CD1c-positive myeloid dendritic cell (primary cell): Measurements from ENCODE around the gene ADGRV1.

ENCODE experiments used
- DNase-seq: peaks from one replicate; pipeline ENCODE4 v3.0.0-alpha.2; 2016; ENCODE audit errors: extremely low spot score

Gene ADGRV1

DNA sequence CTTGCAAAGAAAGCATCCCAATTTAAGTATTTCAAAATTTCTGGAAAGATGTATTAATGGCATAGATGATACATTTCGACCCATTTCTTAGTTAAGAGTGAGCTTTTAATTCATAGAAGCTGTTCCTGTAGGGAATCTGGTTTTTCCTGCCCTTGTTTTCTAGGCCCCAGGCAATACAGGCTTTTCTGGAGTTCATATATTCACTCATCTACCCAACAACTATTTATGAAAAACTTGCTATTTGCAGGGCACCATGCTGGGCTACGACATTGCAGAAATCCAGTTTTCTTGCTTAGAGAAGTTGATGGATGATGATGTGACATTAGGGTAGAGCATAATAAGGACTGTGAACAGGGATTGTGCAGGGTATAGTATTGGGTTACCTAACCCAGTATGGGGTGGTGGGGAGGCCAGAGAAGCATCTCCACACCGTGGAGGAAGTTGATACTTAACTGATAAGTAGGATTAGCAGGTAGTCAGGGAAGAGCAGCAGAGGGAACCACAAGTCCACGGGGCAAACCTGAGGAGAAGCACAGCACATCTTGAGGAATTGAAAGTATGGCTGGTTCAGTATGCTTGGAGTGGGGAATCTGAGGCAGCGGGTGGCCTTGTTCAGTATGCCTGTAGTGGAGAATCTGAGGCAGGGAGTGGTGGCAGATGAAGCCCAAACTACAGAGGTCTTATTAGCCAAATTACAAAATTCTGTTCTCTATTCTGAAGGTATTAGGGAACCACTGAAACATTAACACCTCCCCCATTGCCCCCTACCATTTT, 577.1 kb downstream of the ADGRV1 start:
- no peak for DNase-seq

DNA sequence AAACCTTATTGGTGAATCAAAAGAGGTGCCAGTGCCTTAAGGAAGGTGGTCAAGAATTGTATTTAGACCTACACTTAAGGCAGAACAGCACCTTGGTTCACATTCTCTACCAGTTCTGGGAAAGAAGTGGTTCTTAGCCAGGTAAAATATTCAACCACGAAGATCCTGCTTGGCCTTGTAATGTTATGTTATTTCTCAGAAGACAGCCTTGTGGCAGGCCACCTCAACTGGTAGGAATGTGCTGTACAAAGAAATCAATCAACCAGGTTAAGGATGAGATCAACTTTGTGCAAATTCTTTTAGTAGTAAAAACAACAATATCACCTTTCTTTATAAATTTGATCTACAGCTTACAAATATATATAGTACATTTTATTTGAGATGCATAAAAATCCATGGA, 577.7 kb downstream of the ADGRV1 start:
- no peak for DNase-seq

DNA sequence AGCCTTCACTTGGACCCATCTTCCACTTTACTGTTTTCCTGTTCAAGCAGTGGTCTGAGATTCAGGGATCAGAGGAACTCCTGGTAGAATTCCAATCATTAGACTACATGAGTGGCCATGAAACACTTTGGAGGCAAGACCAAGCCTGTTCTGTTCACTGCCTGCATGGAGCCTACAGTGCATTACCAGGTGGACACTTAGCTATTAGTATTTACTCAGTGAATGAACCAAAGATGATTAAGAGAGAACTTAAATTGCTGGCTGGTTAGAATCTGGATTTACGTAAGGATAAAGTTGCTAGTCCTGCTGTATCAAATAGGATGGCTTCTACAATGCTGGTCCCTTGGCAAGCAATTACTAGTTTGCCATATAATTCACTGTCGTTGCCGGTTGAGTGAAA, 579.0 kb downstream of the ADGRV1 start:
- DNase-seq, result no peak

DNA sequence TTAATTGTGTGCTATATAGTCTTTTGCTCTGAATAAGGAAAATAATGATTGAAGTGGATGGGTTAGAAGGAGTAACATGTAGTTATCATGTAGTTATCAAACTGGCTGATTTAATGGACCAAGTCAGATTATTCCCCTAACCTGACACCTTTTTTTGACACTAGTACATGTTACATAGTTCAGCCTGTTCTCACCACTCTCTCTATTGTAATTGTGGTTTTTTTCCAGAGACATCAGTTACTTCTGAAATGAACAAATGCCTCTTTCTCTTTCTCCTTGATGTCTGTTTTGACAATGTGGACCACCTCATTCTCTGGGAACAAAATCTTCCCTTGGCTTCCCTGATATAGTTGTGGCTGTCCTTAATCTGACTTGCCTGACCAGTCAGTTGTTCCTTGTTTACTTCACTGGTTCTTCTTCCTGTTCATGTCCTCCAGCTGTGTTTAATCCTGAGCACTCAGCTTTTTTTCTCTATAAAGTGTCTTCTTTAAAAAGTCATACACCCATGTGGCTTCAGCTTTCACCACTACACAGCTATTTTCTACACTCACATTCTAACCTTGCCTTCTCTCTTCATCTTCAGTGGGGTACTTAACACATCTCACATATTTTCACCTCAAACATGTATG, 581.1 kb downstream of the ADGRV1 start:
- DNase-seq, result peak; percentile 20

DNA sequence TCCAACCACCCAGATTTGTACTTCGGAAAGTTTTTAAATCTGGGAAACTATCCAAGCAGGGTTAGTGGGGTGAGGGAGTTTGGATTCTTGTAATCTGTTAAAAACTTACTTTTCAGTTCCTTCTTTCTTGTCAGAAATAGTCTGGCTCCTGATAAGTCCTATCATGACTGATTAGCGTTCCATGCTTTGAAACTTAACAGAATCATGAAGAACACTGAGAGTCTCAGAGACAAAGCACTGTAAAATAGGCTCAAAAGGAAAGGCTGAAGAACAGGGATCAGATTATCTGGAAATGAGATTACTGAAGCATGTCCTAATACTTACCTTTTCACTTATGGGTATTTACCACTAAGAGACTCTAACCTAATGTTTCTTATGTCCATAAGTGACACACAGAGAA, 582.1 kb downstream of the ADGRV1 start:
- DNase-seq, result peak; percentile 12

DNA sequence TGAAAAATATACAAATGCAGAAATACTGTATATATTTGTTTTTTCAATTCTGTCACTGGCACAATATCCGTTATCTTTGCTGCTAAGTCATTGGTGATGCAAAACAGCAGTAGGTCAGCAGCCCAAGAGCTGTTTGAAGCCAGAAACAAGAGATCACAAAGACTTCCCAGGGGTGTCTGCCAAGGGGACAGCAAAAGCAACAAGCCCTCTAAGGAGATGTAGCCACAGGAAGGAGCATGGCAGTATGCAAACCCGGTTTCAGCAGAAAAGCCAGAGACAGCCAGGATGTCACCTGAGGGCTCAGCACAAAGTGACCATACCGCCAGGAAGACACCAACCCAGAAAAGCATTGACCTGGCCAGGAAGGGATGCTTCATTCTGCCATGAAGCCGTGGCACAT, 583.0 kb downstream of the ADGRV1 start:
- DNase-seq, result no peak

DNA sequence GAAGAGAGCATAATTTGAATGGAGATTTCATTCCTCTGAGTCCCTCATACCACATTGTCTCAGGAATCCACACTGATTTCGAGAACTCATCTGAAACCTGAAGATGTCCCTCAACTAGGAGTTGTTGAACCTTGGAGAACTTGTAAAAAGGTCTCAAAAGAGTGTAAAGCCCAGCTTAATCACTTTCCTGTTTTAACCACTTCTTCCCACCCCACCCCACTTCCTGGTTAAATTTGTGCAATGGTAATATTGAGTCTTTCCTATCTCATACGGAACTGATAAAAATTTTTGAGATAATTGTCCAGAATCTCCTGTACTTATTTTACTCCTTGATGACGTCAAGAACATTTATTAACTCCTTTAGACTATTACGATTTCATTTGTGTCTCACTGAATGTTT, 583.8 kb downstream of the ADGRV1 start:
- DNase-seq, result no peak

DNA sequence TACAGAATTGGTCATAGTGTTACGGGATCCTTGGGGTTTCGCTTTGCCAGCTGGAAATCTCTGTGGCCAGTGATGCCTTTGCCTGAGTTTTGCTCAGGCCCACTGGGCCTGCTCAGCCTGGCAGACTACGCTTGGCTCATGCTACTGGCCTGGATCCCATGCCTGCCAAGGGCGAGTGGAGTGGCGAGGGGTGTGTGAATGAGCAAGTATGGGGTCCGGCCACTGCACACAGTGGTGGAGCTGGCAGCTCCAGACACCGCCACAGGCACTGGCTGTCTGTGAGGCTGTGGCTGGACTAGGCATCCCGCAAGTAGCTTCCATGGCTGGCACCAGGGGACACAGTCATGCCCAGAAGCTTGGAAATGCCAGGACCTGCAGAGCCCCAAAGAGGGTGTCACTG, 584.2 kb downstream of the ADGRV1 start:
- DNase-seq, result no peak

DNA sequence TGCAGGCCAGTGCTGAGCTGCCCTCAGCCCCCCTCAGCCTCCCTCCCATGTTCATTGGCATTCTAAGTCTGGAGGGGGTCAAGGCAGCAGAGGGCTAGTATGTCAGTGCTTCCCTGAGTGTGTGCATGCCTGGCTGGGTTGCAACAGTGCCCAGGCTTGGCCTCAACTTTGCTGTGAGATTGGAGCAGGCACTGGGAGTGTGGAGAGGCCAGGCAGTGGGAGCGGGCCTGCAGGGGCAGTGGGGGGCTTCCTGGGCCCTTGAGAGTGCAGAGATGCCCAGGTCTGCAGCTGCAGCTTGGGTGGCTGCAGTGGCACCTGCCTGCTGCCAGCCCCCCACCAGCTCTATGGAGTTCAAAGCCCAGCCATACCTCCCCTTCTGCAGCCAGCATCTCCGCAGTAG, 585.2 kb downstream of the ADGRV1 start:
- DNase-seq, result no peak

DNA sequence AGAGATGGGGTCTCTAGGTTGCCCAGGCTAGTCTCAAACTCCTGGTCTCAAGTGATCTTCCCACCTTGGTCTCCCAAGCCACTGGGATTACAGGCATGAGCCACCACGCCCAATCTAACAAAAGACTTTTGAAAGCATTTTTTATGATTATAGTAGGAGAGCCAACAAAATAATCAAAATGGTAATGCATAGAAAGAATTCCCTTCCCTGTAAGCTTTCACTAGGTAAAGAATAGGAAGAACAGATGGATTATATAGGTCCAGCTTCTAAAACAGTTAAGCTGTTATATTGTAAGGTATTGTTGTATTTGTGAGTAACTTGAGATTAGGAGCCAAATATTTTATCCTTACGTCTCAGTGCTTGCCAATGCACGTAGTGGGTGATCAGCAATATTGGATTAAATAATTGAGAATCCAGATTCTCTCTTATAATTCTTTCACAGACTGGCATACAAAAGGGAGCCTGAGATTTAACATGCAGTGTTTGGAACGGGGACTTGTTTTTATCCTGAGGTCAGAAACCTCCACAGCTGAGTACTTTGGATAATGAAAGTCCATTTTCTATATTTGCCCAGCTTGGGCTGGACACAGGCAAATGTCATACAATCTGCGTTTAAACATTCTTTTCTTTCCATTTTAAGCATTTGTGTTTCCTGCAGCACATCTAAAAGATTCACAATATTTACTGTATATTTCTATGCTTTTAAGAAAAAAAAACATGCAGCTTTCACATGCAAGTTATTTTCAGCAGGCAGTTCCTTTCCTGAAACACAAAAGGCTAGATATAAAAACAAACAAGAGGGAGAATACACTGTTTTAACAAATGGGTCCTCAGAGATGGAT, 586.1 kb downstream of the ADGRV1 start:
- DNase-seq, result no peak

DNA sequence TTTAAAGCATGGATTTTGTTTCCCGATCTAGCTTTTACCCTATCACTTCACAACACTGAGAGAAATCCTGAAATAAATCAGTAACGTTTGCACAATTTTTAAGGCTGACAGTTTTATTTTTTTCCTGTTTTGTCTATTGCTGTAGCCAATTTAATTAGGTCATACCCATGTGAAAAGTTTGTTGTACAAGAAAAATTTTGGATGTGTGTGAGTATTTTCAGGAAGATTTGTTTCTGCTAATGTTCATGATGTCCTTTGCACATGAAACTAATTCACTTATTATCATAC, 586.7 kb downstream of the ADGRV1 start:
- no peak for DNase-seq

DNA sequence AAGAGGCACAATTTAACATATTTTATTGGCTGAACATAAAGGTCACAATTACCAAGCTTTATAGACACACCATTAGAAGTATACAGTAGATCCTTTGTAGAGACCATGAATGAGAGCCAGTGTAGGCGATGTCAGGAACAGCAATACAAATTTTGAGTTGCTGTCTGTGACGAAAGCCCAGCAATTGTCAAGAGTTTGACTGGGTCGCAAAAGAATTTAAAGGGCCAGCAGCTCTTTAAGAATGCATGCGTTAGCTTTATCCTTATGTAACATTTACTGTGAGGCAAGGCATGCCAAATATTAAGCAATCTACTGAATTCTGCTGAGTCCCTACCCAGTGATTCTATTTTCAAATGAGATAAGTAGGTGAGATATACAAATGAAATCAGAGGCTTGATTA, 587.6 kb downstream of the ADGRV1 start:
- DNase-seq, result peak; percentile 33

DNA sequence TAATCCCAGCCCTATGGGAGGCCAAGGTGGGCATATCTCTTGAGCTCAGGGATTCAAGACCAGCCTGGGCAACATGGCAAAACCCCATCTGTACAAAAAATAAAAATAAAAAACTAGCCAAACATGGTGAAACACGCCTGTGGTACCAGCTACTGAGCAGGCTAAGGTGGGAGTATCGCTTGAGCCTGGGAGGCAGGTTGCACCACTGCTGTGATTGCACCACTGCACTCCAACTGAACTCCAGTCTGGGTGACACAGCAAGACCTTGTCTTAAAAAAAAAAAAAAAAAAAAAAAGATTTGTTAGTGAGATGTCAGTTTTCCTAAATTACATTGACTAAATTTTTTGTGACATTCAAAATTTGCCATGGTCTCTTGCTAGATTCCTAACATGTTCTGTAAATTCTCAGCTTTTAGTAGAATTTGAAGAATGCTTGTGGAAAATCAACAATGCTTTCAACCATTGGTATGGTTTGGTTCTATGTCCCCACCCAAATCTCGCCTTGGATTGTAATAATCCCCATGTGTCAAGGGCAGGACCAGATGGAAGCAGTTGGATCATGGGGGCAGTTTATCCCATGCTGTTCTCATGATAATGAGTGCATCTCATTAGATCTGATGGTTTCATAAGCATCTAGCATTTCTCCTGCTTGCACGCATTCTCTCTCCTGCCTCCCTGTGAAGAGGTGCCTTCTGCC, 588.5 kb downstream of the ADGRV1 start:
- DNase-seq, result peak; percentile 19

DNA sequence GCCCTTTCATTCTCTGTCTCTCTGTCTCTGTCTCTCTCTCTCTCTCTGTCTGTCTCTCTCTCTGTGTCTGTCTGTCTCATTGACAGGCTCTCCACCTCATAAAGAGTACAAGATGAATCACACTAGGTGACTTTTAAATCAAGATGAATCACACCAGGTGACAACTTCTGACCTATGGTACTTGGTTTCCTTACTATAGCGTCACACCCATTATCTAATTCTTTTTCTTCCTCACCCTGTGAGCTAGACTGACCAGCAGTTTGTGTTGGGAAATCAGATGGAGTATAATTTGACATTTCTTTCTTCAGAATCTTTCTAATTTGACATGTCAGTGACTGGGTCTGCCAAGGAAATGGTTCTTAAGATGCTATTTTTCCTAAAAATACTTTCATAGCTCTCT, 591.6 kb downstream of the ADGRV1 start:
- DNase-seq, result no peak

DNA sequence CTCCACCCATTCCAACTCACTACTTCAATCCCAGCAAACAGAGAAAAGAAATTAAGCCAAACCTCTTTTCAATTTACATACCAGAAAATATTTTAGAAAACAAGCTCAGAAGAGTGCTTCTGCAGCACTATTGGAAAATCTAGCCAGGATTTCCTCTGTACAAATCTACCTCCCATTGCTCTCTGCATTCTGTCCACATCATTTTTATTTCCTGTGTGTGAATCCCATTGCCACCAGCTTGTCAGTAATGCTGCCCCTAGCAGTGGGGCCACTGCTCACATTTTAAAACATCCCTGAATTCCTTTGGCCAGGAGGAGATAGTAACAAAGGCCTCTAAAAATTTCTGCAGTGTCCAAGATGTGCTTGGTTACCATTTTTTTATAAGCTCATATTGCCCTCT, 592.0 kb downstream of the ADGRV1 start:
- DNase-seq, result no peak

DNA sequence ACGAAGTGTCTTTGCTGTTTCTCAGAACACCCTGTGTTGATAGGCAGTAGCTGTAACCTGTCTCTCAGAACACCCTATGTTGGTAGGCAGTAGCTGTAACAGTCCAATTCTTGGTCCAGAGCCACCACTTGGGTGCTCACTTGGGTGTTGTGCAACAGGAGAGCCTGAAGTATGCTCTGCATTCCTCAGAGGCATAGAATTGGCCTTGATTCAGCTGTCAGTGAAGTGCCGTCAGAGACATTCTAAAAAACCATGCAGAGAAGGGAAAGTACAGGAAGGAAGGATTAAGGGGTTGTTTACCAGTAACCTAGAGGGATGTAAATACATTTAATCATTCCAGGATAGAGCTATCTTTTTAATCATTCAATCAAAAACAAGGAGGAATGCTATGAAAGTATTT, 593.4 kb downstream of the ADGRV1 start:
- DNase-seq, result no peak

DNA sequence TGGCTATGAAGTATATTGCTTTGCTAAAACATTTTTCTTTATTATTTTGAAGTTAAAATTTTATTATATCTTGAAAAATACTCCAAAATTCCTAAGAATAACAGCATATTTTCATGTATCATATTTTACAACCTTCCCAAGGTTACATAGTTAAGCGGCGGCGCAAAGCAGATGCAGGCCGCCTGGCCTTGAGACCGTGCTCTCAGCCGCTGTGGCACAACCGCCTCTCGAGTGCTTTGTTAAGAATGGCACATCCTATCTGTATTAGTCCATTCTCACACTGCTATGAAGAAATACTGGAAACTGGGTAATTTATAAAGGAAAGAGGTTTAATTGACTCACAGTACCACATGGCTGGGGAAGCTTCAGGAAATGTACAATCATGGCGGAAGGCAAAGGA, 595.7 kb downstream of the ADGRV1 start:
- DNase-seq, result no peak

DNA sequence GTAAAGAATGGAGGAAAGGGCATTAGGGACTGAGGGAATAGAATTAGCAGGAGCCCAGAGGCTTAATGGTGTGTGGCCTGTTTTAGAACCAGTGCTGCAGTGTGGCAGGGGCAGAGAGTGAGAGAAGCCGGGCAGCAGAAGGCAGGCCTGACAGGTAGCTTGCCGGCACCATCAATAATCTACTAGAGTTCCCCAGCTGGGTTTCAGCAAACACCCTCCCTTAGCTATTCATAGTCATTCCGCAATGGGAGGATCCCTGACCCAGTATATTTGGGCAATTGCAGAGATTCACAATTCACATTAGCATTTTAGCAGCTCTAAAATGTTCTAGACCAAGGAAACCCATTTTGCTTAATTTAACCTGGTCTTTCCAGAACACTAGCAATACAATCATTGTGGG, 596.7 kb downstream of the ADGRV1 start:
- no peak for DNase-seq

DNA sequence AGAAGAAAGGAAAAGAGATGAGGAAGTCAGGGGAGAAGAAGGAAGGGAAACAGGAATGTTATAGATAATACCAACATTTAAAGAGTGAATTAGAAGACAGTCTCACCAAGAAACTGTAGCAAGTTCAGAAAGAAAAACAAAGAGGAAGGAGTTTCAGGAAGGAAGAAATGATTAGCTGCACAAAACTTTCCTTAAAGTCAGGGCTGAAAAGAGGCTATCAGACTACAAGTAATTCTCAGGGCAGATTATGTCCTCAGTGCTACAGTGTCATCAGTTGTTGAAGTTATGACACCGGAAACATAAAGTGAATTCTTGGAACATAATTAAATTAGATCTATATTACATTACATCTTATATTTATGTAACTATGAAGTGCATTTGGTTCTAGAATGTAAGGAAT, 597.6 kb downstream of the ADGRV1 start:
- DNase-seq, result peak; percentile 16

DNA sequence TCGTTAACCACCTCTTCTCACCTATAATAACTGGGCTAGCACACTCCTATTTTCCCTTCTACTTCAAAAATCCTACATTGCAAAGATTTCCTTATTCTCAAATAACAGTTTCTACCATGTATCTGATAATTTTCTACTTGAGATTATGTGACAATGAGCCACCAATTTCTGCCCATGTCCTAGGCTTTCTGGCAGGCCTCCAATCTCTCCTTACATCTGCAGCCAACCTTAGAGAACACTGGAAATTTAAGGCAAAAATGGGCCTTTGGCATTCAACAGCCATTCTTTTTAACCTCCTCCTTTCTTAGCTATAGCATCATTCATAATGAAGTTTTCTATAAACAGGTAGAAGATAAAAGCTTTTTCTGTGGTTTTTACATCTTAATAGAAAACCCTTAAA, 599.4 kb downstream of the ADGRV1 start:
- DNase-seq, result no peak

DNA sequence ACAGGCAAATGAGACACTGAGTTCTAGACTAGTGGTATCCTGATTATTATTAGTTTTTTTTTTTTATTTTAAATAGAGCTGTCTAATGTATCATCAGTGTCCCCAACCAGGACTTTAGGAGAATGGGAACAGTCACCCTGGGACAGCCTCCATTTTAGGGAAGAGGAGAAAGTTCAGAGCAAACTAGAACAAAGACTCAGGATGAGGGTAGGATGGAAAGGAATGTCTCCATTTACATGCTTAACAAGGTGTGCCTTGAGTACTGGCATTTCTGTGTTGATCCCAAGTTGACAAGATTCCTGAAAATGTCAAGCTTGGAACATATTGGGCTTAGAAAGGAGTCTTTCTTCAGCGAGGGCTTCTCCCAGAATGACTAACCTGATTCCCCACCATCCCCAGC, 601.0 kb downstream of the ADGRV1 start:
- no peak for DNase-seq

DNA sequence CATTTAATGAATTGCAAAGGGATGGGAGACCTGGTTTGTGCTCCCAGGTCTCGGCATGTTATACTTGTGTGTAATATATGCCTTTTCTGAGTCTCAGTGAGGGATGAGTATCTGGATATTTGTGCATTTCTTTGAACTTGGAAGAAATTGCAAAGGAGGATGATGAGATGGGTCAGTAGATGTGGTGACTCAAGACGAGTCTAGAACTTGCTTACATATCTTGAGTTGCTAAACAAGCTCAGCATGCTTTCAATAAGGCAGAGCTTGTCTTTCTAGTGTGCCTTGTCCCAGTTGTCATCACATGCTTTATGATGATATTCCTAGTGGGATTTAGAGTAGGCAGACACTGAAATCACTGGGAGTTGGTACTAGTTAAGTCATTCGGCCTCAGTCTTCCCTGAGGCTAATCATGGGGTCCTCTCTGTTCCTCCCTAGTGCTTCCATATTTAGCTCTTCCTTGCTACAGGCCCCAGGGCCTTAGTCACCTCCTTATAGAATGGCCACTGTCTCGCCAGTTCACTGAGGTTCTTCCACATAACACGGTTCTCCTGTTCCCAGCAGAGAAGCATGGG, 602.2 kb downstream of the ADGRV1 start:
- DNase-seq, result no peak
